Lower leg skin (tissue), 3 donors: Measurements from ENCODE around the gene PLCZ1.
"Not testable (repeated sequence)": the region's sequence is repeated elsewhere in the genome, so short reads cannot be mapped to it uniquely, and the experiment has no call there.

Experiments
- CTCF ChIP-seq, 3 donors: fragments of 450-650 bp; IDR thresholded peaks; one replicate each; pipeline ENCODE4 v1.5.1; 2016; ENCODE audit warnings: antibody characterized with exemption in 3 of 3, mild to moderate bottlenecking in 3 of 3, moderate library complexity in 2 of 3
- POLR2A ChIP-seq, 2 donors: fragments of 450-650 bp; IDR thresholded peaks; one replicate each; pipeline ENCODE4 v1.6.1; 2016 to 2017; ENCODE audit warnings: antibody characterized with exemption in 2 of 2, mild to moderate bottlenecking in 1 of 2, moderate library complexity in 1 of 2

- TF ChIP-seq POLR2A, CTCF (IDR thresholded peaks at IDR 0.05): not testable (repeated sequence)
These were observed 28.7 kb upstream of the PLCZ1 start for GRCh38 chr12:18766479-18766878.
